ENCODE measurements around the gene ARG2. TPM values are rescaled to one million over a fixed set of nuclear protein-coding genes. Genes with fewer than 3 reads are reported as not detected.

The ARG2 gene
- polyA plus RNA-seq, 1 donor (not counting 4 experiments of a cell fraction or from before 2014, with no cell fraction given) = 8.2 TPM

DNA sequence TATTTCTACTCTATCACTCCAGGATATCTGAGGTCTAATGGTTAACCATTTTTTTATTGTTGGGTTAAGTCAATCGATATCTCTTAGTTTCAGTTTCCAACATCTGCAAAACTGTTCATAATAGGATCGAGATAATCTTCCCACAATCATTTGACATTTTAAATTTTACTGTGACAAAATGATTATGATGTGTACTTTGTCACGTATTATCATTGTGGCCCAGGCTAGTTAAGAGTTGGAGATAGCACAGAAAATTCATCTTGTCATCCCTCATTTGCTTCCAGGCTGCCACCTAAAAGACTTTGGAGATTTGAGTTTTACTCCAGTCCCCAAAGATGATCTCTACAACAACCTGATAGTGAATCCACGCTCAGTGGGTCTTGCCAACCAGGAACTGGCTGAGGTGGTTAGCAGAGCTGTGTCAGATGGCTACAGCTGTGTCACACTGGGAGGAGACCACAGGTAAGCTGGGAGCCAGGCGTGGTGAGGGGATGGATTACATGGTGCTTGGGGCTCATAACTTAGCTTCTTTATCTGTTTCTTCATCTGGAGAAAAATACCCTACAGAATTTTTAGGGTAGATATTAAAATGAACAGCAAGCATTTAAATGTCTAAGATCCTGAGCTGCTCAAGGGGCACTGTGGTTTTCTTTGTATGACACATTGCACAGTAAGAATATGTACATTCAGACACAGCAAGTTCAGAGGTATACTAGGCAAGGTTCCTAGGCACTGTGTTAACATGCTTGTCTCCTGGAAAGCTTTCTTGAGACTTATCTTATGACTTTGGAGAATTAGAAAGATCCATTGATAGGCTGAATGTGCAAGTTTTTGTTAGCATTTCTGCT, 22.4 kb downstream of the ARG2 start:
- Histone ChIP-seq H2AFZ (ENCODE audit: control insufficient read depth, low read length) (no peak overlapping the region), H3K79me2 (ENCODE audit: control insufficient read depth, insufficient read depth, low read length) (no peaks in the 10 kb centered on the region), H3K27me3 (ENCODE audit: control insufficient read depth, extremely low read depth, insufficient read depth, low read length) (no peaks in the 10 kb centered on the region), H3K36me3 (ENCODE audit: control insufficient read depth in 2 of 2, extremely low read depth in 1 of 2, insufficient read depth in 2 of 2, low read length in 2 of 2) (peaks cover 2 to 13% of the 10 kb centered on the region in 2 experiments), H3K4me3 (ENCODE audit: control insufficient read depth in 2 of 3, extremely low read depth in 1 of 3, insufficient read depth in 2 of 3, low read depth in 1 of 3, low read length in 3 of 3) (no peak overlapping the region), H3K9ac (ENCODE audit: control insufficient read depth, extremely low read depth, insufficient read depth, low read length) (no peak overlapping the region), H3K9me1 (ENCODE audit: control insufficient read depth, extremely low read depth, insufficient read depth, low read length) (no peaks in the 10 kb centered on the region), H4K20me1 (ENCODE audit: control insufficient read depth, extremely low read depth, insufficient read depth, low read length) (no peaks in the 10 kb centered on the region), H3K4me2 (ENCODE audit: control insufficient read depth, extremely low read depth, insufficient read depth, low read depth, low read length) (no peak overlapping the region), H3K9me3 (ENCODE audit: control insufficient read depth, low read depth, low read length) (no peaks in the 10 kb centered on the region), H3K27ac (ENCODE audit: control insufficient read depth, insufficient read depth, low read length) (no peak overlapping the region), H3K4me1 (ENCODE audit: control insufficient read depth, extremely low read depth, insufficient read depth, low read length) (no peaks in the 10 kb centered on the region)
- TF ChIP-seq, protein P1, sequence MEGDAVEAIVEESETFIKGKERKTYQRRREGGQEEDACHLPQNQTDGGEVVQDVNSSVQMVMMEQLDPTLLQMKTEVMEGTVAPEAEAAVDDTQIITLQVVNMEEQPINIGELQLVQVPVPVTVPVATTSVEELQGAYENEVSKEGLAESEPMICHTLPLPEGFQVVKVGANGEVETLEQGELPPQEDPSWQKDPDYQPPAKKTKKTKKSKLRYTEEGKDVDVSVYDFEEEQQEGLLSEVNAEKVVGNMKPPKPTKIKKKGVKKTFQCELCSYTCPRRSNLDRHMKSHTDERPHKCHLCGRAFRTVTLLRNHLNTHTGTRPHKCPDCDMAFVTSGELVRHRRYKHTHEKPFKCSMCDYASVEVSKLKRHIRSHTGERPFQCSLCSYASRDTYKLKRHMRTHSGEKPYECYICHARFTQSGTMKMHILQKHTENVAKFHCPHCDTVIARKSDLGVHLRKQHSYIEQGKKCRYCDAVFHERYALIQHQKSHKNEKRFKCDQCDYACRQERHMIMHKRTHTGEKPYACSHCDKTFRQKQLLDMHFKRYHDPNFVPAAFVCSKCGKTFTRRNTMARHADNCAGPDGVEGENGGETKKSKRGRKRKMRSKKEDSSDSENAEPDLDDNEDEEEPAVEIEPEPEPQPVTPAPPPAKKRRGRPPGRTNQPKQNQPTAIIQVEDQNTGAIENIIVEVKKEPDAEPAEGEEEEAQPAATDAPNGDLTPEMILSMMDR (optimal IDR thresholded peaks at IDR 0.05 in 1 of 3, IDR thresholded peaks at IDR 0.05 in 1 of 3, conservative IDR thresholded peaks at IDR 0.05 in 1 of 3; ENCODE audit: extremely low read depth in 1 of 3, insufficient read depth in 2 of 3, low read length in 3 of 3) = no peak
- no peak for TF ChIP-seq EZH2 (IDR thresholded peaks at IDR 0.05; ENCODE audit: low read length)
- dilution Hi-C loops (cut with MboI; ENCODE audit: extremely low pct_ligation_motif_present, low sequenced_read_pairs) = no loop called here
- no peak for DNase-seq (ENCODE audit: low read depth, low spot score)
- FAIRE-seq = no peak

DNA sequence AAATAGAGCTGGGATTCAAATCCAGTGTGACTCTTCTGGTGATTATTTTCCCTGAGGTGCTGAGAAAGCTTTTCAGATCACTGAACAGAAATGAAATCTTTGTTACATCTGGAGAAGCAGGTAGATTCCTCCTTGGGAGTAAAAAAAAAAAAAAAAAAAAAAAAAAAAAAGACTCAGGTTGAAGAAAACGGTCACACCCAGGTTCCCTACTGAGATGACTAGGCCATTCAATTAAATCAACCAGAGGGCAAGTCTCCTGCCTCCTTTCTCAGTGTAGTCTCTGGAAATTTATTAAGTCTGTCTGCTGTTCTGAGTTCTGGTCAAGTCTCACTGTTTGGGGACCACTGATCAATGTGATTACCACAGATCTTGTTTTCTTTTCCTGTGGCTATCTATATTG, 24.0 kb downstream of the ARG2 start:
- Histone ChIP-seq H3K9me1 (ENCODE audit: control insufficient read depth, extremely low read depth, insufficient read depth, low read length) (no peaks in the 10 kb centered on the region), H3K27me3 (ENCODE audit: control insufficient read depth, extremely low read depth, insufficient read depth, low read length) (no peaks in the 10 kb centered on the region), H2AFZ (ENCODE audit: control insufficient read depth, low read length) (no peak overlapping the region), H3K4me3 (ENCODE audit: control insufficient read depth in 2 of 3, extremely low read depth in 1 of 3, insufficient read depth in 2 of 3, low read depth in 1 of 3, low read length in 3 of 3) (no peak overlapping the region), H3K4me2 (ENCODE audit: control insufficient read depth, extremely low read depth, insufficient read depth, low read depth, low read length) (no peak overlapping the region), H3K79me2 (ENCODE audit: control insufficient read depth, insufficient read depth, low read length) (no peaks in the 10 kb centered on the region), H3K27ac (ENCODE audit: control insufficient read depth, insufficient read depth, low read length) (no peak overlapping the region), H3K36me3 (ENCODE audit: control insufficient read depth in 2 of 2, extremely low read depth in 1 of 2, insufficient read depth in 2 of 2, low read length in 2 of 2) (peaks cover 3 to 17% of the 10 kb centered on the region in 2 experiments), H3K9me3 (ENCODE audit: control insufficient read depth, low read depth, low read length) (no peaks in the 10 kb centered on the region), H3K9ac (ENCODE audit: control insufficient read depth, extremely low read depth, insufficient read depth, low read length) (no peak overlapping the region), H3K4me1 (ENCODE audit: control insufficient read depth, extremely low read depth, insufficient read depth, low read length) (no peaks in the 10 kb centered on the region), H4K20me1 (ENCODE audit: control insufficient read depth, extremely low read depth, insufficient read depth, low read length) (no peaks in the 10 kb centered on the region)
- FAIRE-seq = no peak
- no peak for DNase-seq (ENCODE audit: low read depth, low spot score)
- dilution Hi-C loops (cut with MboI; ENCODE audit: extremely low pct_ligation_motif_present, low sequenced_read_pairs) = no loop called here
- TF ChIP-seq, protein P1 (optimal IDR thresholded peaks at IDR 0.05 in 1 of 3, IDR thresholded peaks at IDR 0.05 in 1 of 3, conservative IDR thresholded peaks at IDR 0.05 in 1 of 3; ENCODE audit: extremely low read depth in 1 of 3, insufficient read depth in 2 of 3, low read length in 3 of 3) = no peak
- TF ChIP-seq EZH2 (IDR thresholded peaks at IDR 0.05; ENCODE audit: low read length) = no peak

All from keratinocyte (primary cell).